HG03175 (cell line): Measurements from ENCODE around the gene SSBP2.
"Not testable (repeated sequence)": the region's sequence is repeated elsewhere in the genome, so short reads cannot be mapped to it uniquely, and the experiment has no call there.

Source experiments
- ATAC-seq: cut with Tn5 transposase; IDR thresholded peaks from one replicate; pipeline ENCODE4 v1.9.1; 2021; ENCODE audit warnings: mild to moderate bottlenecking, moderate library complexity; ENCODE audit not compliant: unreplicated experiment

The SSBP2 gene

DNA sequence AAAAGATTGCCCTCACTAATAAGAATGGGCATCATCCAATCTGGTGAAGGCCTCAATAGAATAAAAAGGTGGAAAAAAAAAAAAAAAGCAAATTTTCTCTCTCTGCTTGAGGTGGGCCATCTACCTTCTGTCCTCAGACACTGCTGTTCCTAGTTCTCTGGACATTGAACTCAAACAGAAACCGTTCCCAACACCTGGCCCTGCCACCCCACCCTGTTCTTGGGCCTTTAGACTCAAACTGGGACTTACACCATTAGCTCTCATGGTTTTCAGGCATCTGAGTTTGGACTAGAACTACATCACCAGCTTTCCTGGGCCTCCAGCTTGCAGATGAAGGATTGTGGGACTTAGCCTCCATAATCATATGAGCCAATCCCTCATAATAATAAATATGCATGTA, 71.0 kb downstream of the SSBP2 start:
- ATAC-seq: no peak

DNA sequence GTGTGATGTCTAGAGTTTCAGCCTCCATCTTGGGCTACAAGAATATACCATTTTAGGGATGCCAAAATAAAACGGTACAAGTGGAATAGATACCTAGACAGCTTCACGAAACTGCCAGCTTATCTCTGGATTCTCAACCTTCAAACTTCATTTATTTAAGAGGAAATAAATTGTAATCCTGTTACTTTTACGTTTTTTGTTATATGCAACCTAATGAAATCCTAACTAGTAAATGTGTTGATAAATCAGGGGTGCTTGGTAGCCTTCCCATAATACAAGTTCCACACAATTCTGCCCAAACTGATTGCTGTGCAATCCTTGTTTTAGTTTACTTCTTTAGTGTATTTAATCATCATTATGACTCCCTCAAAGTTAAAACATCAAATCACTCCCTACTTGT, 75.5 kb downstream of the SSBP2 start:
- no peak for ATAC-seq

DNA sequence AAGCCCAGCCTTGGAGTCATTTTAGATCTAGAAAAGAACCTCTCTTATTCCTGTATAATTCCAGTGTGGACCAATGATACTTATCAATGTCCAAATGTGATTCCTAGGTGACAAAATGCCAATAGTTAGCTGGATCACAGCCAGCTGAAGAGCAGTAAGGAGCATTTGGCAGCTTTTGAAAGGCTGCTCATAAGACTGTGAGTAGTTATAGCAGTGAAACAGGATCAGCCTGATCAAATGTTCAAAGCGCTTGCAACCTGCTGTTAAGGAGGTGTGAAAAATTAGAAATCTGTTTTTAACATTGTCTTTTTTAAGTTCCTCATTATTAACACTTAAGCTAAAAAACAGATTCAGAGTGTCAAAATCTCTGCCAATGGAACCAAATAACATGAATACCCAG, 85.1 kb downstream of the SSBP2 start:
- no peak for ATAC-seq

DNA sequence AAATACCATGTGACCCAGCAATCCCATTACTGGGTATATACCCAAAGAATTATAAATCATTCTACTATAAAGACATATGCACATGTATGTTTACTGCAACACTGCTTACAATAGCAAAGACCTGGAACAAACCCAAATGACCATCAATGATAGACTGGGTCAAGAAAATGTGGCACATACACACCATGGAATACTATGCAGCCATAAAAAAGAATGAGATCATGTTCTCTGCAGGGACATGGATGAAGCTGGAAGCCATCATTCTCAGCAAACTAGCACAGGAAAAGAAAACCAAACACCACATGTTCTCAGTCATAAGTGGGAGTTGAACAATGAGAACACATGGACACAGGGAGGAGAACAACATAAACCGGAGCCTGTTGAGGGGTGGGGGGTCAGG, 90.3 kb downstream of the SSBP2 start:
- not testable (repeated sequence) for ATAC-seq

DNA sequence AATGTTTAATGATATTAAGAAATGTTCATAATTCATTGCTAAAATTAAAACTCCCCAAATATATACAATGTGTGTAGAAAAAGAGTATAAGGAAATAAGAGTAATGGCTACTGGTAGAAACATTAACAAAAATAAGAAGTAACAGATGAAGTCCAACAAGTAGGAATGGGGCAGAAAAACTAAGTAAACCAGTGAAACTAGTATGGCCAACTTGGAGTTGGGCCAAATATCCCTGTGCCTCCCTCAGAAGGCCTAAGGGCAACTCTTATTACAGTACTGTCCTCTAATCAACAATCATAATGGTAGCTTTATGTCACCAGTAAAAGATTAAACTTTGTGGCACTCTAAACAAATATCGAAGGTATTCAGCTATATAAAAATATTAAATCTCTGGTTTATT, 93.5 kb downstream of the SSBP2 start:
- no peak for ATAC-seq

DNA sequence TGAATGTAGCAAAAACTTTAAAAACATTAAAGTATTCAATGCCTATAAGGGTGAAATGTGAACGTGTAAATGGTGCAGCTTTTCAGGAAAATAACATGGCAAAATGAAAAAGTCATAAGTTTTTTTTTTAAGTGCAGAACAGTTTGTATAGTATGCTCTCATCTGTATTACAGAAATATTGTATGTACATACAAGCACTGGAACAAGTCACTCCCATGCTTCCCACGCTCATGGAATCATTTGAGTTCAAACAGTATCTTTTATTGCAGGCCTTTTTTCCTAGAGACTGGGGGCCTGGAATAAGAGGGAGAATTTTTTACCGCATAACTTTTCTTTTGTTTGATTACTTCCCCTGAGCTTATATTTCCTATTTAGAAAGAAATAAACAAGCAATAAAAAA, 94.1 kb downstream of the SSBP2 start:
- no peak for ATAC-seq

DNA sequence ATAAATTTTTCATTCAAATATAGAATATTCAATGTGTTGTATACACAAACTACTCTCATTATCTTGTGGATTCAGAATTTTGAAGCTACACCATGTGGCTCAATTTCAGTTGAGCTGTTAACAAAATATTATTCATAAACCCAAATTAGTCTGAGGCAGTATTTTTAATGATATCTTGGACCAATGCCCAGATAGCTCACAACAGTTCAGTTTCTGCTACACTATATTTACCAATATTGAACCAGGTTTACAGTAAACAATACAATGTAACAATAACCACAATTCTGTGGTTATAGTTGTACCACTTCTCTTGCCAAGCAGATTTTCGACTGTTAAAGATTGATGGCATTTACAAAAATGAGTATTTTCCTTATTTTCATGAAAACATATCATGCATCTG, 99.9 kb downstream of the SSBP2 start:
- no peak for ATAC-seq

DNA sequence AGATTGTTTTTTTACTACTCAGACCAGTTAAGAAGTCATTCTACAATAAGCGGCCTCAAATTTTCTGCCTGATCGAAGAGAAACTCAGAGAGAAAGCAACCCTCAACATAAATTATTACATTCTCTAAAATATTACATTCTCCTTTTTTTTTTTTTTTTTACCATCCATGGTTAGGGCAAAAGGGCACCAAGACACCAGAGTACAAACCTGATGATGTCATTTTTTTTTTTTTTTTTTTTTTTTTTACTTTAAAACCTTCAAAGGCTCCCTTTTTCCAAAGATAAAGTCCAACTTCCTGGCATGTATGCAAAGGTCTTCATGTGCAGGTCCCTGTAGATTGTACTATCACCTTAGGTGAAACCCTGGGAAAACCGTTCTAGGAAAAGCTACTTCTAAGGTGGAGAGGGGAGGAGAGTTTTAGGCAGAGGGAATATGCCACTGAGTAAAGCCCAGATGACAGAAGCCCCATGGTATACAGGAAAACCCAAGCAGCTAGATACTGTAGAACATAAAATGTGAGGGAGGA, 104.4 kb downstream of the SSBP2 start:
- no peak for ATAC-seq

DNA sequence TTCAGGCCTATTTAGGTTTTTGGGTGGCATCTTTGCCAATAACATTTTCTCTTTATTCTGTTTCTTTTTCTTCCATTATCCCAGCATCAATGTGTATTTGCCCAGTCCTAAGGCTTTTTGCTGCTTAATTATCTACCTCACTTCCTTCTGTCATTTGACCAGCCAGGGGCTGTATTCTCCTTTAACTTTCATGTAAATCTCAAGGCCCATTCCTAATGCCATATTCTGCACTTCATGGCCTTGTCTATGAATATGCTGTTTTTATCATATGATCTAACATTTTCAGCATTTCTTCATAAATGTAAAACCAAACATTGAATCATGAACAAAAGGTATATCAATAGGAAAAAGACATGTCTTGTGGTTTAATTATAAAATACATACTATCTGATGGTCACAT, 108.7 kb downstream of the SSBP2 start:
- ATAC-seq: no peak

DNA sequence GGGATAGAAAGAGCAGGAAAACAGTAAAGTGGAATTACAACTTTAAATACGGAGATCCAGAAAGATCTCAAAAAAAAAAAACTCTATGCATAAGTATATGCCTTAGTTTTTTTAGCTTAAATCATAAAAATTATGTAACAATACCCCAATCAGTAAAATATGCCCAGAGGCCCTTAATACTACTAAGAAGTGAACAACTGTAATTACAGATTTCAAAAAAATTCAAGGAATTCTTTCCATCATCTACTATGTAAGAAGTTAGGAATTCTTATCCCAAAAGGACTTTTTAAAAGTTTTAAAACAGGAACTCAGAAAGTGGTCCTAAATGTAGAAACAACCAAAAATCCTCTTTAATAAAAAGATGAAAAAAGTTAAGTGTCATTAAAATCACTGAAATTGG, 111.3 kb downstream of the SSBP2 start:
- ATAC-seq: no peak

DNA sequence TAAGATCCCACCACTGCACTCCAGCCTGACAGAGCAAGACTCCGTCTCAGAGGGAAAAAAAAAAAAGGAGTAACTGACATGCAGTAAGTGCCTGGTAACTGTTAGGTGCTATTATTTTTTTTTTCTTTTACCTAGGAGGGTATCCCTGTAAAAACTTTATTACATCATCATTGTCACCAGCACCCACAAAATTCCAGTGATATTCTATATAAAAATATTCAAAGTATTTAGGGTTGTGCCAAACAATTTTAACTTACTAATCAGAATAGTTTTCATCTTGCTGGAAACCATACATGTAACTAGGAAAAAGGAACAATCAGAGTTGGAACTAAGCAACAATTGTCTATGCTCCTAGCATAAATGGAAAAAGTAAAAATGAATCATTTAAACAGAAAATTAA, 112.4 kb downstream of the SSBP2 start:
- no peak for ATAC-seq

DNA sequence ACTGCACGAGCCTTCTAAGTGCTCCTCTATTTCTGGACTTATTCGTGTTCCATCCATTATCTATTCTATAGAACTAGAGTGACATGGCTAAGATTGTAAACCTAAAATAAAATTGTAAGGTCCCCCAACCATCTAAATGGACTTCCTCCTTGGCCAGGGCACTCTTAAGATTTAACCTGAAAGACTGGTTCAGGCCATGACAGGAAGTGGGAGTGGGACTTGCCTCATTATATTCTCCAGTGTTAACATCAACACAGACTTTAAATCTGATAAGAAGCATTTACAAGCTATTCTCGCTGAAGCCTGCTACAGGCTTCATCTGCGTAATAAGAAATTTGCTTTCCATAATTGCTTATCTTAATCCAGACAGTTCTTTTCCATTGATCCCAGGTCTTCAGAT, 117.0 kb downstream of the SSBP2 start:
- ATAC-seq: no peak

DNA sequence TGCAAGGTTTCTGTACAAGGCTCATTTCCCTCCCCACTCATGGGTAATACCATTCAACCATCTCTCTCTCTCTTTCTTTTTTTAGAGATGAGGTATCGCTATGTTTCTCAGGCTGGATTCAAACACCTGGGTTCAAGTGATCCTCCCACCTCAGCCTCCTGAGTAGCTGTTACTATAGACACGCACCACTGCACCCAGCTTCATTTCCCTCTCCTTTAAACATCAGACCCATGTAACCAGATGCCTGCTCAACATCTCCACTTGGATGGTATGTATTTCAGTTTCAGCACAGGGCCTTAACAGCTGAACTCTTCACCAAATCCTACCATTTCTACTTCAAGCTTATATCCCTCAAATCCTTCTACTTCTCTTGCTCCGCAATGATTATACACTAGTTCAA, 117.4 kb downstream of the SSBP2 start:
- ATAC-seq: no peak

DNA sequence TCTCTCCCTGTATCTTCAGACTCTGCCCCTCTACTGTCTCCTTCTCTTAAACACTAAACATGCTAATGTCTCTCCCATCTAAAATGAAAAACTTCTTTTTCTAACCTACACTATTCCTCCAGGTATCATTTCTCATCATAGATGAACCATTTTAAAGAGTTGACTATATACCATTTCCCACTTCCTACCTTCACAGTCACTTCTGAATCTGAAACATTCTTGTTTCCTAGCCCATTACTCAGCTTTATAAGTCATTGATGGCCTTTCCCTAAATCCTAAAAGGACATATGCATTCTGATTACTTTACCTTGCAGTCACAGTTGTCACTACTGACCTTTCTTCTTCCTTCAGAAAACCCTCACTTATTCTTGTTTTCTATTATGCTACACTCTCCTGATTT, 118.2 kb downstream of the SSBP2 start:
- no peak for ATAC-seq

DNA sequence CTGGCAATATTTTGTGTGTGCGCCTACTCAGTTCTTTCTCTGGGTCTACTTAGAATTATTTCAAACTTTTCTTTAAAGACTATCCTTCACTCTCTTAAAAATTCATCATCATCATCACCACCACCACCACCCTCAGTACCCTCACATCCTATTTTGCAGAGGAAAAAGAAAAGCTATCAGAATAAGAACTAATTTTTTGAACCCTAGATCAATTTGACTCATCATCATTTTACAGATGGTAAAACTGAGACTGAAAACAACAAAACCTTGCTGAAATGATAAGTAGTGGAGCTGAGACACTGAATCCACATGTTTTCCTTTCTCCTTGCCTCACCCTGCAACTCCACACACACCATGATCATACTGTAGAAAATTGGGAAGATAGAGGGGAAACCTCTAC, 119.3 kb downstream of the SSBP2 start:
- no peak for ATAC-seq

DNA sequence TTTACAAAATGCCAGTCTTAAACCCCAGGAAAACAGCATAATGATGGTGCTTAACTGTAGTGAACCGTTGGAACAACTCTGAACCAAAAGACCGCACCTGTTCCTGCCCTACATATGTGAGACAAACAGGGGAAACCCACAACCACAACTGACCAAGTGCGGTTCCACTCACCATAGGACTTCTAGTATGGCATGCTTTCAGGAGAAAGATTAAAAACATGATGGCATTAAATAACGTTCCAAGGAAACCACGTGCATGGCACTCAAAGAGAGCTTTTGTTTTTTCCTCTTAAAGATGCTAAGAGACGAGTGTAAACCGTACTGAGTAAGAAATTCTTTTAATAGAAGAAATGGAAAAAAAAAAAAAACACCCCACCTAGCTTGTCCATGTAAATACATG, 119.8 kb downstream of the SSBP2 start:
- ATAC-seq: peak; percentile 77

DNA sequence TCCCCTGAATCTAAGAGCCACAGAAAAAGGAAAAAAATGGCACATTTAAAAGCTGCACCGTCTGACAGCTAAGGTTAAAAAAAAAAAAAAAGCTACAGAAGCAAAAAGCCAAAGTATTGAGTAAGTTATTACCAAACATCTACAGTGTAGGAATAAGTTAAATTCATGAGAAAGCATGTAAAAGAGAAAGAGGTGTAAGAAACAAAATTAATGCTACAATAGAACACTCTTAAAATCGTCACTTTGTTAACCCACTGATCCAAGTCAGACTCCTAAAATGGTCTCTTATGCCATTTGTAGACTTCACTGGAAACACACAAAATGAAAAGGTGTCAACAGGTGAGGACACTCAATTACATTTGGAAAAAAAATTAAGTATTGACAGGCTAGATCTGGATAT, 120.2 kb downstream of the SSBP2 start:
- no peak for ATAC-seq

DNA sequence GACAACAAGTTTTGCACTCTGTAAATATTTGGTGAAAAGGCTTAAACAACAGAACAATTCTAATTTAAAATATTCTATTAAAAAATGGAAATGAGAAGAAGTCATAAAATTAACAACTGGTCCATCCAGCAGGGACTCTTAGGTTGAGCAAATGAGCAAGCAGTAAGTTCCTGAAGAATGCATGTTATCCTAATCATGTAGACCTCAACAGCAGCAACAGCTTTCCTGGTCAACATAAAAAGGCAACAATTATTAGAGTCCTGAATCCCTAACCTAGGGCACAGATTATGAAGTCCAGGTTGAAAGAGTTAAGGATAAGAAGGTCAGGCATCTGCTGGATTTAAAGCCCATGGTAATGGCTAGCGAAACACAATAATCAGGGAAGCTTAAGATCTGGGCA, 120.9 kb downstream of the SSBP2 start:
- ATAC-seq: no peak

DNA sequence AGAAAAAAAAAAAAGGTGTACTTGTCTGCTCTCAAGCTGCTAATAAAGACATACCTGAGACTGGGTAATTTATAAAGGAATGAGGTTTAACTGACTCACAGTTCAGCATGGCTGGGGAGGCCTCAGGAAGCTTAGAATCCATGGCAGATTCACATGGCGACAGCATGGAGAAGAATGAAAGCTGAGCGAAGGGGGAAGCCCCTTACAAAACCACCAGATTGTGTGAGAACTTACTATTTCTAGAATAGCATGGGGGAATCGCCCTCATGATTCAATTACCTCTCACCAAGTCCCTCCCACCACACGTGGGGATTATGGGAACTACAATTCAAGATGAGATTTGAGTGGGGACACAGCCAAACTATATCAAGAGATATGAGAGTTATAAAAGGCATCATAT, 122.8 kb downstream of the SSBP2 start:
- not testable (repeated sequence) for ATAC-seq

DNA sequence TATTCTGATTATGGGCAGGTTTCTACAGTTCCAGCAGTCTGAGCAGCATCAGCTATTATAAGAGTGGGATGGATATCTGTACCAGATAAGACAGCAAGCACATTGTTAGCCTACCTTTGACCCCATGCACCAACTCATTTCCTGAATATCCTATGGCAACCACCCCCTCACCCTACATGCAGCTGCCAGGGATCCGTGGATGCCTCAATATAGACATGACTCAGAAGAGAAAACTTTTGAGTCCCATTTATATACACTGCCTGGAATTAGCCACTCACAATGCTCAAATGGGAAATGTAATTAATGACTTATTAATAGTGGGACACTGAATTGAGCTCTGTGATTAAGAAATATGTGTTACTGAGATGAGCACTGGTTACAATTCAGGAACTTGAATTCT, 124.4 kb downstream of the SSBP2 start:
- no peak for ATAC-seq

DNA sequence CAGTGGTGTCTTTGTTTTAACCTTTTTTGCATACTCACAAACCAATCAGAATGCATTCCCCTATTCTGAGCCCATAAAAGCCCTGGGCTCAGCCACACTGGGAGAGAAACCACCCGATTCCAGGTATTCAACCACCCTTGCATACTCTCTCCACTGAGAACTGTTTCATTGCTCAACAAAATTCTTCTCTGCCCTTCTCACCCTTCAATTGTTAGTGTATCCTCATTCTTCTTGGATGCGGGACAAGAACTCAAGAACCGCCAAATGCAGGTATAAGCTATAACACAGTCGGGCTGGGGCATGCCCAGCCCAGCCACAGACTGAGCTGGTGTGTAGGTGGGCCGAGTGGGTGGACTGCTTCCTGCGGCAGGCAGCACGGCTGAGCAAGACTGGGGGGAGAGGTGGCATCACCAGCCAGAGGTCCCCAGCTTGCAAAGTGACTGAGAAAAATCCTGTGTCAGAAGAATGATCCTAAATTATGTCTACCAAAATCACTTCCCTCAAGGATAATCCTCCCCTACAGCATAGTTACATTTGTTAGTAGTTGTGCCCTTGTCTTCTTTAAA, 141.0 kb downstream of the SSBP2 start:
- no peak for ATAC-seq

DNA sequence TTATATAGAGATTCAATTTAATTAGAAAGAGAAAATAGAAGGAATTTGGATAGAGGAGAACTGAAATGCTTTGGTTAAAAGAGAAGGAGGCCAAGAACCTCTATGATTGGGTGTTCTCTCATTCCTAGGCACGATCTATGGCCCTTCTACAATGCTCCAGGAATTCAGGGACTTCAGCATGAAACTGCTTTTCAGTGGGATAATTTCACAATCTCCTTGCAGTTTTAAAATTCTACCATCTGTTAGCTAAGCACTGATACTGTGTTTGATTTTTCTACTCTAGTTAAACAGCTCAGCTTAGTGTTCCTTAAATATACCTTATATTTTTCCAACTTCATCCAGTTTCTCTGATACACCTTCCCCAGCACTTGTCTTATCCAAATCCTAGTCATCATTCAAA, 141.9 kb downstream of the SSBP2 start:
- no peak for ATAC-seq

DNA sequence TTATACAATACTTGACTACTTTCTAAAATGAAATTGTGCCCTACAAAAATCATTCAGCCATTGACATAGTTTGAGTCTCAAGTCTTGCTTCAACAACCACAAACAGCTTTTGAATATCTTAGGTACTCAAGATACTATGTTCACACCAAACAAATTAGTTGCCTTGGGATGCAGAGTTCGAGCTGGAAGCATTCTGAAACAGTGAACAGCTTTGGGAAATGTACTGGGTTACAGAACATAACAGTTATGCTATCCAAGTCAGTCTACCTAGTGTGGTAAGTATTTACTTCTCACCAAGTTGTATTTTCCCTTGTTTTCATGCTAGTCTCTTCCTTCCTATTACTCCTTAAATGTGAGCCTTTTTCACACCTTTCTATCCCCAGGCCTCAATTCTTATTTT, 143.2 kb downstream of the SSBP2 start:
- no peak for ATAC-seq

DNA sequence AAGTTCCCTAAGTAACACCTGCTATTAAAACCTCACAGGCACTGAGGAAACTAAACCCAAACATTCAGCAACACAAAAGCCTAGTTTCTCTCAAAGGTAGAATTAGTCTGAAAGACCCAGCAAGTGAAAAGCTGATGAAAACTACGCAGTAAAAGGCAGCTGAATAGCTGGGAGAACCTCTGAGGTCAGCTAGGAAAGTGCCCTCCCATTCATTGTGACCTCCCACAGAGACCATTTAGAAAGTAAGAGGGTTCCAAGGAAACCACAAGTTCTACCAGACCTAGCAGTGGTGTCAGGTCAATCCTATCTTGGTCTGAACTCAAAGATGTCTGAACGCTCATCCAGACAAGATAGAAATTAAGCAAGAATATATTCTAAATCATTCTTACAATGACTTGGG, 144.7 kb downstream of the SSBP2 start:
- no peak for ATAC-seq
